Lung (tissue), 12 donors: ENCODE data around the gene NFATC2. TPM values are rescaled to one million over a fixed set of nuclear protein-coding genes. Genes with fewer than 3 reads are reported as not detected.
"Not testable (repeated sequence)": the region's sequence is repeated elsewhere in the genome, so short reads cannot be mapped to it uniquely, and the experiment has no call there.

Experiments
- ATAC-seq: fragments of 200-7000 bp; cut with Tn5 transposase; one replicate; pipeline ENCODE4 v1.9.1; 2020; ENCODE audit warnings: moderate number of reproducible peaks; ENCODE audit not compliant: insufficient read depth, low FRiP score
- DNase-seq, 3 donors: peaks; one replicate each; pipeline ENCODE4 v3.0.0-alpha.2; 2013 to 2017
- H3K27ac ChIP-seq, 2 donors: one replicate each; pipeline ENCODE4 v1.5.1; 2013; ENCODE audit warnings: mild to moderate bottlenecking in 2 of 2, moderate library complexity in 2 of 2, control low read depth in 1 of 2, inconsistent platforms in 1 of 2, low read depth in 1 of 2, low read length in 1 of 2
- H3K27me3 ChIP-seq, 3 donors: one replicate each; pipeline ENCODE4 v1.5.1; 2013; ENCODE audit warnings: low read length in 2 of 3; ENCODE audit not compliant: control insufficient read depth in 3 of 3, insufficient read depth in 3 of 3
- H3K36me3 ChIP-seq, 4 donors: one replicate each; pipeline ENCODE4 v1.5.1; 2013; ENCODE audit warnings: low read length in 4 of 4, mild to moderate bottlenecking in 1 of 4, moderate library complexity in 1 of 4; ENCODE audit not compliant: control insufficient read depth in 4 of 4, insufficient read depth in 4 of 4
- H3K4me1 ChIP-seq, 5 donors: one replicate each; pipeline ENCODE4 v1.5.1; 2013; ENCODE audit warnings: low read length in 5 of 5, mild to moderate bottlenecking in 2 of 5, moderate library complexity in 1 of 5; ENCODE audit not compliant: control insufficient read depth in 5 of 5, insufficient read depth in 5 of 5
- H3K4me3 ChIP-seq: one replicate; pipeline ENCODE4 v1.5.1; 2013; ENCODE audit warnings: mild to moderate bottlenecking, control low read depth, moderate library complexity
- H3K9ac ChIP-seq, 2 donors: one replicate each; pipeline ENCODE4 v1.5.1; 2013; ENCODE audit warnings: low read length in 2 of 2, control low read depth in 1 of 2; ENCODE audit not compliant: insufficient read depth in 1 of 2
- H3K9me3 ChIP-seq, 4 donors: one replicate each; pipeline ENCODE4 v1.5.1; 2013; ENCODE audit warnings: low read length in 3 of 4, mild to moderate bottlenecking in 1 of 4, moderate library complexity in 1 of 4; ENCODE audit not compliant: control insufficient read depth in 4 of 4, insufficient read depth in 3 of 4
- CTCF ChIP-seq: IDR thresholded peaks from 2 replicates; pipeline ENCODE4 v1.5.1; 2012; ENCODE audit warnings: mild to moderate bottlenecking; ENCODE audit errors: control extremely low read depth, extremely low read depth
- WGBS, 2 donors: extraction: QIAGEN DNeasy Blood & Tissue Kit; methylation state at CpG; one replicate each; pipeline ENCODE4 v1.1.7; 2013; 5-methylcytosine and 5-hydroxymethylcytosine counted together
- polyA plus RNA-seq, 2 donors: library from polyadenylated mRNA; stranded (reverse); fragments of 200-250 nt; gene quantifications; one replicate each; pipeline ENCODE4 v1.2.1, GENCODE V29; 2013
- total RNA-seq, 2 donors: library from RNA; depleted of rRNA in 1 of 2; stranded (reverse); fragments of >200 nt in 1 of 2; gene quantifications; one replicate each; pipeline ENCODE4 v1.2.1, GENCODE V29; 2014 to 2021
- donor health status: control.
- donor health status: control.
- donor health status: Bipolar disorder and iron deficiency.
- donor health status: healthy.
- donor health status: DM: yes; HTN: yes; CAD: no.

Gene NFATC2
- total and polyA plus RNA-seq, 4 donors: 1.3 to 8.7 (median 4.7) TPM

- no peak overlapping the region for H3K9ac ChIP-seq
- no peaks in the 10 kb centered on the region for H3K36me3 ChIP-seq
- 83 to 86% methylated on average over 9 of the region's 9 CpGs for WGBS, 2 donors
- peaks cover 0 to 26% (median 5%) of the 10 kb centered on the region in 5 donors for H3K4me1 ChIP-seq
- no peak overlapping the region for H3K27ac ChIP-seq
- no peak for ATAC-seq
- DNase-seq: no peak
- no peaks in the 10 kb centered on the region for H3K9me3 ChIP-seq
- H3K27me3 ChIP-seq: no peaks in the 10 kb centered on the region
- no peak for TF ChIP-seq CTCF
- no peak overlapping the region for H3K4me3 ChIP-seq
These were observed 78.5 kb downstream of the NFATC2 start for GRCh38 chr20:51463998-51464397.

GRCh38 chr20:51463560-51463959 lies 79.0 kb downstream of the NFATC2 start:
- DNase-seq (no peak), ATAC-seq (no peak)
- H3K4me1 ChIP-seq: peaks cover 0 to 26% (median 5%) of the 10 kb centered on the region in 5 donors
- no peaks in the 10 kb centered on the region for H3K9me3 ChIP-seq
- H3K27ac ChIP-seq: no peak overlapping the region
- no peak overlapping the region for H3K9ac ChIP-seq
- no peak for TF ChIP-seq CTCF
- H3K36me3 ChIP-seq: no peaks in the 10 kb centered on the region
- no peaks in the 10 kb centered on the region for H3K27me3 ChIP-seq
- H3K4me3 ChIP-seq: no peak overlapping the region
- 80 to 90% methylated on average over 8 of the region's 8 CpGs for WGBS, 2 donors

GRCh38 chr20:51462566-51463276 lies 79.8 kb downstream of the NFATC2 start:
- ATAC-seq: peak; percentile 19
- H3K4me1 ChIP-seq: peaks cover 0 to 19% (median 5%) of the 10 kb centered on the region in 5 donors
- H3K36me3 ChIP-seq: no peaks in the 10 kb centered on the region
- no peak overlapping the region for H3K27ac ChIP-seq
- no peak overlapping the region for H3K9ac ChIP-seq
- no peak for TF ChIP-seq CTCF
- peak; percentile 91 to 97 (median 92) for DNase-seq
- H3K27me3 ChIP-seq: no peaks in the 10 kb centered on the region
- H3K9me3 ChIP-seq: no peaks in the 10 kb centered on the region
- WGBS, 2 donors: 84% methylated on average over 12 of the region's 12 CpGs
- H3K4me3 ChIP-seq: no peak overlapping the region

GRCh38 chr20:51461846-51462245 lies 80.7 kb downstream of the NFATC2 start:
- not testable (repeated sequence) for H3K4me3 ChIP-seq, H3K9ac ChIP-seq, DNase-seq, H3K9me3 ChIP-seq, H3K27me3 ChIP-seq, H3K36me3 ChIP-seq, ATAC-seq, H3K27ac ChIP-seq
- WGBS, 2 donors: 61 to 83% methylated on average over 5 of the region's 5 CpGs
- peaks cover 3 to 22% (median 5%) of the 10 kb centered on the region in 5 donors for H3K4me1 ChIP-seq
